Natural killer cell treated with Interleukin-12 subunit alpha and Interleukin-12 subunit beta and Interleukin-15 and Interleukin-18, amount 100 ng/mL, for 72 hours (primary cell): Measurements from ENCODE around the gene SLX1A. TPM values are rescaled to one million over a fixed set of nuclear protein-coding genes. Genes with fewer than 3 reads are reported as not detected.
A peak's percentile ranks its signal among the peaks of the same experiment; 100 is the strongest.
"Not testable (repeated sequence)": the region's sequence is repeated elsewhere in the genome, so short reads cannot be mapped to it uniquely, and the experiment has no call there.

Experiments used
- ATAC-seq, 2 donors: fragments of 150-1000 bp; cut with Tn5 transposase in 1 of 2; sonication (Bioruptor Pico), chemical (Tn5 transposase) in 1 of 2; 2 replicates each; pipeline ENCODE4 v1.10.0; 2021
- DNase-seq: peaks from one replicate; pipeline ENCODE4 v3.0.0; 2022; ENCODE audit warnings: low spot score
- H3K27ac Mint-ChIP-seq, 2 donors: 1 replicate in 1 of 2; 2 replicates in 1 of 2; pipeline ENCODE4 v1.8.0; 2022; ENCODE audit warnings: mixed read lengths in 2 of 2, mild to moderate bottlenecking in 1 of 2, moderate library complexity in 1 of 2
- H3K27me3 Mint-ChIP-seq, 2 donors: 1 replicate in 1 of 2; 2 replicates in 1 of 2; pipeline ENCODE4 v1.8.0; 2022; ENCODE audit warnings: mixed read lengths in 2 of 2
- H3K36me3 Mint-ChIP-seq: one replicate; pipeline ENCODE4 v1.8.0; 2022; ENCODE audit warnings: mixed read lengths
- H3K4me1 Mint-ChIP-seq, 2 donors: 1 replicate in 1 of 2; 2 replicates in 1 of 2; pipeline ENCODE4 v1.8.0; 2022; ENCODE audit warnings: low read depth in 2 of 2, mixed read lengths in 2 of 2, mild to moderate bottlenecking in 1 of 2
- H3K4me3 Mint-ChIP-seq: one replicate; pipeline ENCODE4 v1.8.0; 2022; ENCODE audit warnings: mixed read lengths
- H3K9me3 Mint-ChIP-seq: 2 replicates; pipeline ENCODE4 v1.8.0; 2022; ENCODE audit warnings: mixed read lengths
- total RNA-seq, 2 donors: library from RNA; stranded (reverse); gene quantifications; one replicate each; pipeline ENCODE4 v1.2.3, GENCODE V29; 2022

SLX1A gene
- total RNA-seq, 2 donors from 2014 or later, result 48.6 to 169 TPM

DNA sequence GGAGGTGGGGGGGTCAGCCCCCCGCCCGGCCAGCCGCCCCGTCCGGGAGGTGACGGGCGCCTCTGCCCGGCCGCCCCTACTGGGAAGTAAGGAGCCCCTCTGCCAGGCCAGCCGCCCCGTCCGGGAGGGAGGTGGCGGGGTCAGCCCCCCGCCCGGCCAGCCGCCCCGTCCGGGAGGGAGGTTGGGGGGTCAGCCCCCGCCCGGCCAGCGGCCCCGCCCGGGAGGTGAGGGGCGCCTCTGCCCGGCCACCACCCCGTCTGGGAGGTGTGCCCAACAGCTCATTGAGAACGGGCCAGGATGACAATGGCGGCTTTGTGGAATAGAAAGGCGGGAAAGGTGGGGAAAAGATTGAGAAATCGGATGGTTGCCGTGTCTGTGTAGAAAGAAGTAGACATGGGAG, 23.5 kb upstream of the SLX1A start:
- H3K27ac Mint-ChIP-seq, H3K9me3 Mint-ChIP-seq, DNase-seq, H3K36me3 Mint-ChIP-seq, ATAC-seq, H3K27me3 Mint-ChIP-seq, H3K4me3 Mint-ChIP-seq: not testable (repeated sequence)
- H3K4me1 Mint-ChIP-seq, result peaks cover 20 to 21% of the 10 kb centered on the region in 2 donors

DNA sequence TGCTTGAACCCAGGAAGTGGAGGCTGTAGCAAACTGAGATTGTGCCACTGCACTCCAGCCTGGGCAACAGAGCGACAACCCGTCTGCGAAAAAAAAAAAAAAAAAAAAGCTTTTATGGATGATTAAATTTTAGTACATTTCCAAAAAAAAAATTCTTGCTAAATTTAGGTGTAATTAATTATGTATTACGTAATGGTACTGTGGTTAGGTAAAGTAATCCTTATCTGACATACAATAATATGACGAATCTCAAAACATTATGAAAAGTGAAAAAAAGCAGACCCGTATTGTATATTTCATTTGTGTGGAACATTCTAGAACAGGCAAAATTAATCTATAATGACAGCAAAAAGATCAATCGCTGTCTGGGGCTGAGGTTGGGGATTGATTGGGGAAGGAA, 20.6 kb upstream of the SLX1A start:
- no peak for ATAC-seq
- no peaks in the 10 kb centered on the region for H3K9me3 Mint-ChIP-seq
- no peaks in the 10 kb centered on the region for H3K36me3 Mint-ChIP-seq
- peaks cover 0 to 2% of the 10 kb centered on the region in 2 donors for H3K4me1 Mint-ChIP-seq
- no peak overlapping the region for H3K27ac Mint-ChIP-seq
- no peak for DNase-seq
- H3K27me3 Mint-ChIP-seq, result no peaks in the 10 kb centered on the region
- no peak overlapping the region for H3K4me3 Mint-ChIP-seq

DNA sequence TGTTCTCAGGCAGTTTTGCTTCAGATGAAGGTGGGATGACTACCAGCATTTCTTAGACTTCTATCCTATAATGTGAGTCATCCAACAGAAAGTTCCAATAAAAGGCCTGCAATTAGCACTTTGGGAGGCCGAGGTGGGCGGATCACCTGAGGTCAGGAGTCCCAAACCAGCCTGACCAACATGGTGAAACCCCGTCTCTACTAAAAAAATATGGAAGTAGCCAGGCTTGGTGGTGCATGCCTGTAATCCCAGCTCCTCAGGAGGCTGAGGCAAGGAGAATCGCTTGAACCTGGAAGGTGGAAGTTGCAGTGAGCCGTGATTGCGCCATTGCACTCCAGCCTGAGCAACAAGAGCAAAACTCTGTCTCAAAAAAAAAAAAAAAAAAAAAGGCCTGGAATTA, 16.8 kb upstream of the SLX1A start:
- ATAC-seq, H3K27ac Mint-ChIP-seq, H3K9me3 Mint-ChIP-seq, DNase-seq, H3K27me3 Mint-ChIP-seq, H3K4me3 Mint-ChIP-seq, H3K36me3 Mint-ChIP-seq, H3K4me1 Mint-ChIP-seq: not testable (repeated sequence)

DNA sequence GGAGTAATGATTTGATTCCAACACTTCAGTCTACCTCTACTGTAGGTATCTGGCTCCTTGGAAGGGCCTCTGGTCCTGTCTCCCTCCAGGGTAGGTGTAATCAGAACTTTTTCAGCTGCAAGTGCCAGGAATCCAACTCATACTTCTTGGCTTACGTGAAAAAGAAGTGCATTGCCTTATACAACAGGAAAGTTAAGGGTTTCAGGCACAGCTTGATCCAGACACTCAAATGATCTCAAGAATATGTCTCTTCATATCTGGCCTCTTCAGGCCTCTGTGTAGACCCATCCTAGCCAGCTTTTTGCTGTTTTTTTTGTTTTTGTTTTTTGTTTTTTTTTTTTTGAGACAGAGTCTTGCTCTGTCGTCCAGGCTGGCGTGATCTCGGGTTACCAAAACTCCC, 14.5 kb upstream of the SLX1A start:
- no peak overlapping the region for H3K4me3 Mint-ChIP-seq
- DNase-seq (no peak), ATAC-seq (no peak)
- peaks cover 10 to 11% of the 10 kb centered on the region in 2 donors for H3K4me1 Mint-ChIP-seq
- no peaks in the 10 kb centered on the region for H3K36me3 Mint-ChIP-seq
- no peaks in the 10 kb centered on the region for H3K9me3 Mint-ChIP-seq
- H3K27me3 Mint-ChIP-seq, result no peaks in the 10 kb centered on the region
- H3K27ac Mint-ChIP-seq, result no peak overlapping the region

DNA sequence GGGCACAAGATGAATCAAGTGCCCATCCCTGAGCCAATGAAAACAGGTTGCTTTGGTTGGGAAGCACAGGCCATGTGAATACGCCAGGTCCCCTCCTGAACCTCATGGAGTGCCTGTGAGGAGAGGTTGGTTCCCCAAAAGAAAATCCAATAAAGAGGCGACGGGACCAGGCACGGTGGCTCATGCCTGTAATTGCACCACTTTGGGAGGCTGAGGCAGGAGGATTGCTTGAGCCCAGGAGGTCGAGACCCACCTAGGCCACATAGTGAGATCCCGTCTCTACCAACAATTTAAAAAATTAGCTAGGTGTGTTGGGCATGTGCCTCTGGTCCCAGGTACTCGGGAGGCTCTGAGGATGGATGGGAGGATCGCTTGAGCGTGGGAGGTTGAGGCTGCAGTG, 13.7 kb upstream of the SLX1A start:
- ATAC-seq, result no peak

DNA sequence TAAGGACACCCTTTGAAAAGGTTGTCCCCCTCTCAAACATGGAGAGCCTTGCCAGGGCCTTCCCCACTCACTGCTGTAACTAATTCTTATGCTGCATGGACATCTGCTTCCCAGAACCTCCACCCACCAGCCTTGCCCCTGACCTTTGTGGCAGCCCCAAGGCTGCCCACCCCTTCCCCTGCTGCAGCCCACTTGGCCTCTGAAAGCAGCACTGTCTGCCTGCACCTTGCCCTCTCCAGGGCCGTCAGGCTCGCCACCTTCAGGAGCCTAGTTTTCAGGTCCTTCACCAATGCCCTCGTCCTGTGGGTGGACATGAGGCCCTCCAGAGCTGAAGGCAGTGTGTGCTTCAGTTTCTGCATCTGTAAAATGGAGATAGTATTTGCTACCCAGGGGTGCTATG, 12.9 kb upstream of the SLX1A start:
- Mint-ChIP-seq H3K4me3 (no peak overlapping the region), H3K27me3 (no peaks in the 10 kb centered on the region), H3K27ac (no peak overlapping the region), H3K4me1 (peaks cover 10 to 18% of the 10 kb centered on the region in 2 donors), H3K36me3 (peaks cover 7% of the 10 kb centered on the region), H3K9me3 (no peaks in the 10 kb centered on the region)
- DNase-seq (no peak), ATAC-seq (no peak)

More for the DNA sequence above, 13.7 kb upstream of the SLX1A start:
- Mint-ChIP-seq H3K27me3 (no peaks in the 10 kb centered on the region), H3K27ac (no peak overlapping the region), H3K9me3 (no peaks in the 10 kb centered on the region), H3K4me1 (peaks cover 10 to 17% of the 10 kb centered on the region in 2 donors), H3K4me3 (no peak overlapping the region), H3K36me3 (peaks cover 6% of the 10 kb centered on the region)
- no peak for DNase-seq

DNA sequence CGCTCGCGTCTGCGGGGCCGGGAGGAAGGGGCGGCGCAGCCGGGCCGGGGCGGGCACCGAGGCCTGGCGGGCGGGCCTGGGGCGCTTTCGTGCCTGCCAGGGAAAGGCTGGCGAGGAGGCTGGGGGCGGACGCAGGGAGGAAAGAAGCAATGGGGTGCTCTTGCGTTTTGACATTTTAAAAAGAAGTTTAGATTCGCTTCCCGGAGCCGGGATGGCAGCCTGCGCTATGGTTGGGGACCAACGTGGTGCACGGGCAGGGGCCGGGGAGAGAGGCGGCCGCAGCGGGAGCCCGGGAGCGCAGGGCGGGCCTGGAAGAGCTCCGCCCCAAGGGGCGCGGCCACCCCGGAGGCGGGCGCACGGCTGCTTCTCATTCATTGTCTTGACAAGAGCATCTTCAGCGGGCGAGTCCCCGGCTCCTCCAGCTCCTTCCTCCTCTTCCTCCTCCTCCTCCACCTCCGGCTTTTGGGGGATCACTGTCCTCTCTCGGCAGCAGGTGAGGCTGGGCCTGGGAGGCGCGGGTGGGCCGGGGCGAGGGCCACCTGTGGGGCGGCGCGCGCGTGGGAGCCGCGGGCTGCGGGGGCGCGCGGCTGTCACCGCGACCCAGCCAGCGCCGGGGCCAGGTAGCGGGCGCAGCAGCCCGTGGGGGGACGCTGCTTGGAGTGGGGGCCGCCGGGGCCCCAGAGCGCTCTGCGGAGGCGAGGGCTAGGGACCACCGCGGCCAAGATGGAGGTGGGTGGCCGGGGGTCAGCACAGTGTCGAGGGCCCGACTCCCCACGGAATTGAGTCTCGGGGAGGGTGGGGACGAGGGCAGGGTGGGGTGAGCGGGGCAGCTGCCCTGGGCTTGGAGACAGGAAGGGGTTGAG, 10.2 kb upstream of the SLX1A start, which contains the start of gene CORO1A:
Gene CORO1A (plus strand): TSS at position 370 of the 863 bp plus-strand sequence. CDS start 1,608 bp downstream, outside the sequence.
- ATAC-seq (peak; percentile 72 to 80), DNase-seq (peak; percentile 90)
- Mint-ChIP-seq H3K36me3 (peaks cover 11% of the 10 kb centered on the region), H3K27ac (peak within 1 kb of the TSS; percentile 95 to 98), H3K9me3 (no peaks in the 10 kb centered on the region), H3K27me3 (no peaks in the 10 kb centered on the region), H3K4me1 (peaks cover 19 to 33% of the 10 kb centered on the region in 2 donors), H3K4me3 (peak within 1 kb of the TSS; percentile 98)

DNA sequence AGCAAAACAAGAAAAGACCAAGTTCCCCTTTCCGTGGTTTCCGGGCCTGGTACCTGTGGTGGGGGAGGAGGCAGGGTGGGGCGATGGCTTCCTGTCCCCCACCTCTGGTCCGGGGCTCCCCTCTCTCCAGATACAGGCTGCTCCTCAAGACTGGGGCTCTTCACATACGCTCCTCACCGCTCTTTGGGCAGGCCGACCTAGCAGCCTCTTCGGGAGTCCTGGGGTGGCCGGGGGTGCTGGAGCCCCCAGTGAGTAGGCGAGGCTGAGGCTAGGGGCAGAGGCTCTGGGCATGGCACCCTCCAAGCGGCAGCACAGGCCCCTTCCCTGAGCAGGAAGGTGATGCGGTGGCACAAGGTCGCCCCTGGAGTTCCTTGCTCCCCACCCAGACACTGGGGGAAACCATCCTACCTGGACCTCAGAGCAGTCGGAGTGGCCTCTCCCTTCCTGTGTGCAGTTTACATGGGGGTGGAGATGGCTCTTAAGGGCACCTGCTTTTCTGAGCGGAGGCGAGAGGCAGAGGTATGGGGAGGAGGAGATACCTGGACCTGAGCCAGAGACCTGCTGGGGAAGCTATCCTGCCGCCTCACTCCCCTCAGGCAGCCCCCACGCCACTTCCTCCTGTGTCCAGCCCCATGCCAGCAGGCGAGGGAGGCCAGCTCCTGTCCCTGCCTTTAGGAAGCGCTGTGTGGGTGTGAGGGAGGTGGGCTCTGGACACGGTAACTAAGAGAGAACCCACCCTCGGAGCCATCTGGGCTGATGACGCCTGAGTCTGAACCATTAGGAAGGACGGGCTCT, 9.4 kb upstream of the SLX1A start:
- Mint-ChIP-seq H3K36me3 (peaks cover 11% of the 10 kb centered on the region), H3K4me3 (peak overlapping the region; percentile 98)

DNA sequence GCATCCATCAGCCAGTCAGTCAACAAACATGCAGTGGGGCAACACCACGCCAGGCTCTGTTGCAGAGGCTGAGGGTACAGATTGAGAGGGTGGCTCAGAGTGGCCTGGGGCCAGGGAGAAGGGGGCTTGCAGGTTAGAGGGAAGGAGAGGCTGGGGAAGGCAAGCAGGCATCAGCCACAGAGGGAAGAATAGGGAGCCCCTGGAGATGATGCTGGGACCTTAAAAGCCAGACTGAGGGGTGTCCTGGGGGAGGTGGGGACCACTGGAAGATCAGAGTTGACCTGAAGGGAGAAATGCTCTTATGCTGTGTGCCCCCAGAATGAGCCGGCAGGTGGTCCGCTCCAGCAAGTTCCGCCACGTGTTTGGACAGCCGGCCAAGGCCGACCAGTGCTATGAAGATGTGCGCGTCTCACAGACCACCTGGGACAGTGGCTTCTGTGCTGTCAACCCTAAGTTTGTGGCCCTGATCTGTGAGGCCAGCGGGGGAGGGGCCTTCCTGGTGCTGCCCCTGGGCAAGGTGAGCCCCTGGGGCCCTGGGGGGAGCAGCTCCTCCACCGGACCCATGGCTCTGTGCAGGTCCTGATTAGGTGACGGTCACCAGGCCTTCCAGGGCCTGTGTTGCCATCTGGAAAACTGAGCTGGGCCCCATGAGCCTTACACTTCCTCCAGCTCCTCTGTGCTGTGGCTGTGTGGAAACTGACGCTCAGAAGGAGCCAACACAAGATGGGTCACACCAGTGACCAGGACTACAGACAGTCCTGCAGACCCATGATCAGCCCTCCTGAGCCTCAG, 8.6 kb upstream of the SLX1A start:
- ATAC-seq, result peak; percentile 13 to 48

More for the DNA sequence above, 9.4 kb upstream of the SLX1A start:
- DNase-seq, result peak; percentile 72
- H3K27ac Mint-ChIP-seq, result peak overlapping the region; percentile 95 to 98
- H3K9me3 Mint-ChIP-seq, result no peaks in the 10 kb centered on the region
- H3K27me3 Mint-ChIP-seq, result no peaks in the 10 kb centered on the region
- H3K4me1 Mint-ChIP-seq, result peaks cover 19 to 33% of the 10 kb centered on the region in 2 donors
- ATAC-seq, result peak in 1 of 2 donors; percentile 34

DNA sequence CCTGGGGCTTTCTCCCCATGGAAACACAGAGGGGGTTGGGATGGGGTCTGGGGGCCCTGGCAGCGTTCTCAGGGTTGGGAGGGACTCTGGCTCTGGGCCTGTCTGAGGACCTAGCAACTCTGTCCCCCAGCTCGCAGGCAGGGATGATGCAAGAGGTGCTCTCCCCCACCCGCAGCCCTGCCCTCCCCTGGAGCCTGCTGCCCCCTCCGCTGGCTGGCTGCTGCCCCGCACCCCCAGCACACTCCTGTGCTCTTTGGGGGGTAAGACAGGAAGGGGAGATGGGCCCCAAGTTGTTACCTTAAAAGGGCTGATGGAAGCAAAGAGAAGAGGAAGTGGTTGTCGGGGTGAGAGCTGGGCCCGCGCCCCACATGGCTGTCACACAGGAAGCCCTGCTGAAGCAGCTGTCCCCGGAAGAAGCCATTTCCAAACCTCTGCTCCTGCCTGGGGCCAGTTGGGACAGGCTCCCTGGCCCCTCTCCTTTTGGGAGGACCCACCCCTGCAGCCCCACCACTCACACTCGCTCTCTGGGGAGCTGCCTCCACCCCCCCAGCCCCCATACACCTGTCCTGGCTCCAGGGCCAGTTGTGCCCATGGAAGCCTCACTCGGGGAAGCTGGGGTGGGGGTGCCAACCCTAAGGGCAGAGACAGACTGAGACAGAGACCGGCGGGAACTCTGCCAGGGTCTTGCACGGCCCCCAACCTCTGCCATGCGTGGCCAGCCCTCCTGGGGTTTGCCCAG, 7.8 kb upstream of the SLX1A start:
- peak overlapping the region; percentile 98 for H3K4me3 Mint-ChIP-seq
- H3K27me3 Mint-ChIP-seq, result no peaks in the 10 kb centered on the region
- peaks cover 19 to 30% of the 10 kb centered on the region in 2 donors for H3K4me1 Mint-ChIP-seq
- ATAC-seq (peak; percentile 74 to 87), DNase-seq (peak; percentile 95)
- H3K27ac Mint-ChIP-seq, result peak overlapping the region; percentile 95 to 98
- H3K9me3 Mint-ChIP-seq, result no peaks in the 10 kb centered on the region
- H3K36me3 Mint-ChIP-seq, result peaks cover 11% of the 10 kb centered on the region

More for the DNA sequence above, 8.6 kb upstream of the SLX1A start:
- no peaks in the 10 kb centered on the region for H3K9me3 Mint-ChIP-seq
- no peaks in the 10 kb centered on the region for H3K27me3 Mint-ChIP-seq
- peak overlapping the region; percentile 95 to 98 for H3K27ac Mint-ChIP-seq
- peaks cover 11% of the 10 kb centered on the region for H3K36me3 Mint-ChIP-seq
- peak; percentile 62 for DNase-seq
- peak overlapping the region; percentile 98 for H3K4me3 Mint-ChIP-seq
- H3K4me1 Mint-ChIP-seq, result peaks cover 19 to 33% of the 10 kb centered on the region in 2 donors

DNA sequence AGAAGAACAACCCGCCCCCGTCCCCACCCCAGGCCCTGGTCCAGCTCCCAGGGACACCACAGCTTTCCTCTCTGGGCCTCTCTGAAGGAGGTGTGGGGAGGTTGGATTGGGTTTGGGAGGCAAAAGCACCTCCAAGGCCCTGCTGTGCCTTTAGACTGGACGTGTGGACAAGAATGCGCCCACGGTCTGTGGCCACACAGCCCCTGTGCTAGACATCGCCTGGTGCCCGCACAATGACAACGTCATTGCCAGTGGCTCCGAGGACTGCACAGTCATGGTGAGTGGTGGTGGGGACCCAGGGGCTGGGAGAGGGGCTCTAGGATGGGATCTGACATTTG, 7.3 kb upstream of the SLX1A start:
- no peaks in the 10 kb centered on the region for H3K27me3 Mint-ChIP-seq
- peaks cover 19 to 29% of the 10 kb centered on the region in 2 donors for H3K4me1 Mint-ChIP-seq
- peak overlapping the region; percentile 95 to 98 for H3K27ac Mint-ChIP-seq
- H3K4me3 Mint-ChIP-seq, result peak overlapping the region; percentile 98
- H3K9me3 Mint-ChIP-seq, result no peaks in the 10 kb centered on the region
- peak in 1 of 2 donors; percentile 3 for ATAC-seq
- H3K36me3 Mint-ChIP-seq, result peaks cover 11% of the 10 kb centered on the region
- no peak for DNase-seq

DNA sequence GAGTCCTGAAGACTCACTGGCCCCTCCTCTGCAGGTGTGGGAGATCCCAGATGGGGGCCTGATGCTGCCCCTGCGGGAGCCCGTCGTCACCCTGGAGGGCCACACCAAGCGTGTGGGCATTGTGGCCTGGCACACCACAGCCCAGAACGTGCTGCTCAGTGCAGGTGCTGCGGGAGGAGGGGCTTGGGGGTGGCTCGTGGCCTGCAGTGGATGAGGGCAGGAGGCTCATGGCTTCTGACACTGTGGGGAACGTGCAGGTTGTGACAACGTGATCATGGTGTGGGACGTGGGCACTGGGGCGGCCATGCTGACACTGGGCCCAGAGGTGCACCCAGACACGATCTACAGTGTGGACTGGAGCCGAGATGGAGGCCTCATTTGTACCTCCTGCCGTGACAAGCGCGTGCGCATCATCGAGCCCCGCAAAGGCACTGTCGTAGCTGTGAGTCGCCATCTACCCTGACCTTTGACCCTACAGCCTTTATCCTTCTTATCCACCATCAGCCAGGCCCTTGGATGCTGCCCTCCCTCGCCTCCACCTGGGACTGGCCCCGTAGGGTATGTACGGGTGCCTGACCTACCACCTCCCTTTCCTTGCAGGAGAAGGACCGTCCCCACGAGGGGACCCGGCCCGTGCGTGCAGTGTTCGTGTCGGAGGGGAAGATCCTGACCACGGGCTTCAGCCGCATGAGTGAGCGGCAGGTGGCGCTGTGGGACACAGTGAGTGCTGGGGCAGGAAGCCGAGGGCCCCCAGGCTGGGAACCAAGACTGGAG, 6.7 kb upstream of the SLX1A start:
- Mint-ChIP-seq H3K4me3 (peak overlapping the region; percentile 98), H3K4me1 (peaks cover 17 to 28% of the 10 kb centered on the region in 2 donors), H3K9me3 (no peaks in the 10 kb centered on the region), H3K36me3 (peaks cover 11% of the 10 kb centered on the region), H3K27me3 (no peaks in the 10 kb centered on the region), H3K27ac (peak overlapping the region; percentile 95 to 98)
- ATAC-seq (peak; percentile 26 to 29), DNase-seq (peak; percentile 86)
